NCI-H2107 (cell line): ENCODE results near the gene SLC25A29.

ENCODE experiments used
- DNase-seq: peaks from one replicate; lab custom pipeline; 2025; lab: John Stamatoyannopoulos, UW

Gene SLC25A29

GRCh38 chr14:100330388-100330931 lies 24.2 kb upstream of the SLC25A29 start:
- DNase-seq, result peak; percentile 49

- no peak for DNase-seq
Measured at GRCh38 chr14:100330007-100330344, 23.7 kb upstream of the SLC25A29 start.

GRCh38 chr14:100329233-100330006 lies 23.2 kb upstream of the SLC25A29 start:
- no peak for DNase-seq

- no peak for DNase-seq
Measured at GRCh38 chr14:100328495-100329163, 22.4 kb upstream of the SLC25A29 start.

GRCh38 chr14:100327128-100327527 lies 20.9 kb upstream of the SLC25A29 start:
- no peak for DNase-seq

- no peak for DNase-seq
Measured at GRCh38 chr14:100325958-100326357, 19.7 kb upstream of the SLC25A29 start.

- DNase-seq, result no peak
Measured at GRCh38 chr14:100325231-100325632, 19.0 kb upstream of the SLC25A29 start.

GRCh38 chr14:100323942-100324307 lies 17.7 kb upstream of the SLC25A29 start:
- no peak for DNase-seq

GRCh38 chr14:100323121-100323941 lies 17.1 kb upstream of the SLC25A29 start, which contains the start of gene SLC25A47:
SLC25A47 (plus strand) TSS chr14:100323339; CDS start chr14:100323415, 76 bp downstream.
- no peak for DNase-seq

GRCh38 chr14:100322138-100322957 lies 16.1 kb upstream of the SLC25A29 start:
- no peak for DNase-seq

- DNase-seq, result no peak
Measured at GRCh38 chr14:100321473-100322137, 15.4 kb upstream of the SLC25A29 start.

- no peak for DNase-seq
Measured at GRCh38 chr14:100320157-100320856, 14.1 kb upstream of the SLC25A29 start.

- no peak for DNase-seq
Measured at GRCh38 chr14:100317912-100318808, 11.9 kb upstream of the SLC25A29 start.

GRCh38 chr14:100317389-100317788 lies 11.1 kb upstream of the SLC25A29 start:
- no peak for DNase-seq

- no peak for DNase-seq
Measured at GRCh38 chr14:100314724-100315123, 8.5 kb upstream of the SLC25A29 start.

- DNase-seq, result no peak
Measured at GRCh38 chr14:100313464-100314230, 7.4 kb upstream of the SLC25A29 start.

- DNase-seq, result no peak
Measured at GRCh38 chr14:100312877-100313400, 6.7 kb upstream of the SLC25A29 start.
